Measurements from ENCODE around the gene FBN1. TPM values are rescaled to one million over a fixed set of nuclear protein-coding genes. Genes with fewer than 3 reads are reported as not detected.

FBN1 gene
- total RNA-seq, 2 donors from 2014 or later, result 5.5 to 5.9 TPM

DNA sequence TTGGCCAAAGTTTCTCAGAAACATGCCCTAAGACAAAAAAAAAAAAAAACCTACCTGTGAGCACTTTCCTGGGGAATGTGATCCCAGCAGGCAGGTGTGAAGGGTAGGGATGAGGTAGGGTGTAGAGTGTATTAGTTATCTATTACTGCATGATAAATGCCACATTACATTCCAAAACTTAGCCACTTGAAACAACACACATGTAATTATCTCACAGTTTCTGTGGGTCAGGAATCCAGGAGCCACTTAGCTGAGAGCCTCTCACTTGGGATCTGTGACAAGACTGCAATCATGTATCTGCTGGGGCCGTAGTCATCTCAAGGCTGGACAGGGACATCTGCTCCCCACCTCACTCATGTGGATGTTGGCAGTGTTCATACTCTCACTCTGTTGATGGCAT lies 18.9 kb upstream of the FBN1 start:
- no peak for DNase-seq
- H3K4me3 Mint-ChIP-seq, result no peak overlapping the region
- TF ChIP-seq, protein P1, sequence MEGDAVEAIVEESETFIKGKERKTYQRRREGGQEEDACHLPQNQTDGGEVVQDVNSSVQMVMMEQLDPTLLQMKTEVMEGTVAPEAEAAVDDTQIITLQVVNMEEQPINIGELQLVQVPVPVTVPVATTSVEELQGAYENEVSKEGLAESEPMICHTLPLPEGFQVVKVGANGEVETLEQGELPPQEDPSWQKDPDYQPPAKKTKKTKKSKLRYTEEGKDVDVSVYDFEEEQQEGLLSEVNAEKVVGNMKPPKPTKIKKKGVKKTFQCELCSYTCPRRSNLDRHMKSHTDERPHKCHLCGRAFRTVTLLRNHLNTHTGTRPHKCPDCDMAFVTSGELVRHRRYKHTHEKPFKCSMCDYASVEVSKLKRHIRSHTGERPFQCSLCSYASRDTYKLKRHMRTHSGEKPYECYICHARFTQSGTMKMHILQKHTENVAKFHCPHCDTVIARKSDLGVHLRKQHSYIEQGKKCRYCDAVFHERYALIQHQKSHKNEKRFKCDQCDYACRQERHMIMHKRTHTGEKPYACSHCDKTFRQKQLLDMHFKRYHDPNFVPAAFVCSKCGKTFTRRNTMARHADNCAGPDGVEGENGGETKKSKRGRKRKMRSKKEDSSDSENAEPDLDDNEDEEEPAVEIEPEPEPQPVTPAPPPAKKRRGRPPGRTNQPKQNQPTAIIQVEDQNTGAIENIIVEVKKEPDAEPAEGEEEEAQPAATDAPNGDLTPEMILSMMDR (conservative IDR thresholded peaks at IDR 0.05), result no peak

GRCh38 chr15:48657950-48658591 lies 12.6 kb upstream of the FBN1 start:
- TF ChIP-seq, protein P1 (conservative IDR thresholded peaks at IDR 0.05), result no peak
- no peak overlapping the region for H3K27ac Mint-ChIP-seq
- no peak for DNase-seq
- Histone ChIP-seq H3K27ac (ENCODE audit: low read depth, low read length) (no peak overlapping the region), H3K27me3 (ENCODE audit: control insufficient read depth, insufficient read depth, low read length, poor library complexity, severe bottlenecking) (no peaks in the 10 kb centered on the region), H3K4me3 (ENCODE audit: low read length) (no peak overlapping the region), H3K4me1 (ENCODE audit: control insufficient read depth, insufficient read depth, low read length) (no peaks in the 10 kb centered on the region), H3K9me3 (ENCODE audit: control insufficient read depth, low read length) (no peaks in the 10 kb centered on the region), H3K9ac (ENCODE audit: extremely low read depth, low read length, poor library complexity, severe bottlenecking) (no peak overlapping the region), H3K36me3 (ENCODE audit: control insufficient read depth, insufficient read depth, low read length) (no peaks in the 10 kb centered on the region)
- no peaks in the 10 kb centered on the region for H3K9me3 Mint-ChIP-seq
- no peaks in the 10 kb centered on the region for H3K4me1 Mint-ChIP-seq
- WGBS, 2 experiments (ENCODE audit: insufficient coverage in 1 of 2, insufficient read length in 1 of 2), result 91 to 100% methylated on average over 2 to 6 of the region's 7 CpGs
- no peaks in the 10 kb centered on the region for H3K36me3 Mint-ChIP-seq (ENCODE audit: low read depth)
- H3K27me3 Mint-ChIP-seq (ENCODE audit: insufficient read depth), result peaks cover 4% of the 10 kb centered on the region
- H3K4me3 Mint-ChIP-seq, result no peak overlapping the region

More for the DNA sequence above, 18.9 kb upstream of the FBN1 start:
- Histone ChIP-seq H3K36me3 (ENCODE audit: control insufficient read depth, insufficient read depth, low read length) (no peaks in the 10 kb centered on the region), H3K9ac (ENCODE audit: extremely low read depth, low read length, poor library complexity, severe bottlenecking) (no peak overlapping the region), H3K27me3 (ENCODE audit: control insufficient read depth, insufficient read depth, low read length, poor library complexity, severe bottlenecking) (no peaks in the 10 kb centered on the region), H3K4me1 (ENCODE audit: control insufficient read depth, insufficient read depth, low read length) (no peaks in the 10 kb centered on the region), H3K27ac (ENCODE audit: low read depth, low read length) (no peak overlapping the region), H3K9me3 (ENCODE audit: control insufficient read depth, low read length) (no peaks in the 10 kb centered on the region), H3K4me3 (ENCODE audit: low read length) (no peak overlapping the region)
- no peaks in the 10 kb centered on the region for H3K9me3 Mint-ChIP-seq
- H3K4me1 Mint-ChIP-seq, result no peaks in the 10 kb centered on the region
- H3K36me3 Mint-ChIP-seq (ENCODE audit: low read depth), result no peaks in the 10 kb centered on the region
- no peaks in the 10 kb centered on the region for H3K27me3 Mint-ChIP-seq (ENCODE audit: insufficient read depth)
- 92% methylated on average over 1 of the region's 1 CpG; no CpG with 5 or more reads in 1 of the 2 experiments for WGBS, 2 experiments (ENCODE audit: insufficient coverage in 1 of 2, insufficient read length in 1 of 2)
- H3K27ac Mint-ChIP-seq, result no peak overlapping the region

DNA sequence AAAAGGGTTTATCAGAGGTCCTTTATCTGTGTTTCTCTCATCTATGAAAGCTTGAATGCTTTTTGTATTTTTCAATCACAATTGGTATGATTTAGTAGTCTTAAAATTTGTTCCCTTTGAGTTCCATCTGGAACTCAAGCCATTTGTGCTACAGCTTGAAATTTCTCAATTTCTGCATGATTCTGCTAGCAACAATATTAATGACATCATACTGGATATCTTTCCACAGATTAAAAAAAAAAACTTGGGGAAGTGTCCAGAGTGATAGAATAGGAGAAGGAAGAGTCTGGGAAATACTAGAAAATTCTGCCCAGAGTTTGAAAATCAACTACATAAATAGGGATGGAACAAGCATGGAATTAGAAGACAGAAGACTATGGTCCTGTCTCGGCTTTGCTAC lies 9.3 kb upstream of the FBN1 start:
- H3K4me3 Mint-ChIP-seq, result no peak overlapping the region
- no peak overlapping the region for H3K4me3 ChIP-seq (ENCODE audit: low read length)
- DNase-seq, result no peak
- H3K36me3 Mint-ChIP-seq (ENCODE audit: low read depth), result no peaks in the 10 kb centered on the region
- no peaks in the 10 kb centered on the region for H3K9me3 ChIP-seq (ENCODE audit: control insufficient read depth, low read length)
- TF ChIP-seq, protein P1 (conservative IDR thresholded peaks at IDR 0.05), result no peak
- 92 to 100% methylated on average over 1 of the region's 1 CpG for WGBS, 2 experiments (ENCODE audit: insufficient coverage in 1 of 2, insufficient read length in 1 of 2)
- no peaks in the 10 kb centered on the region for H3K36me3 ChIP-seq (ENCODE audit: control insufficient read depth, insufficient read depth, low read length)
- no peaks in the 10 kb centered on the region for H3K4me1 Mint-ChIP-seq
- no peaks in the 10 kb centered on the region for H3K4me1 ChIP-seq (ENCODE audit: control insufficient read depth, insufficient read depth, low read length)
- H3K27ac ChIP-seq (ENCODE audit: low read depth, low read length), result no peak overlapping the region
- H3K27ac Mint-ChIP-seq, result no peak overlapping the region
- no peaks in the 10 kb centered on the region for H3K27me3 ChIP-seq (ENCODE audit: control insufficient read depth, insufficient read depth, low read length, poor library complexity, severe bottlenecking)
- no peaks in the 10 kb centered on the region for H3K9me3 Mint-ChIP-seq
- H3K9ac ChIP-seq (ENCODE audit: extremely low read depth, low read length, poor library complexity, severe bottlenecking), result no peak overlapping the region
- H3K27me3 Mint-ChIP-seq (ENCODE audit: insufficient read depth), result peaks cover 4% of the 10 kb centered on the region
